Hematopoietic multipotent progenitor cell treated with erythropoietin and hydrocortisone succinate and interleukin-3 and kit ligand, for 4 days (in vitro differentiated cells): ENCODE data around the gene IFI44L.

Source experiments
- DNase-seq: peaks from one replicate; pipeline ENCODE4 v3.0.0-alpha.2; 2015

Gene IFI44L

GRCh38 chr1:78619803-78620579, at the start of gene IFI44L:
TSS of gene IFI44L (plus strand) at chr1:78620448. CDS start at chr1:78627916, 7,468 bp downstream.
- DNase-seq, result peak; percentile 40

- peak; percentile 5 for DNase-seq
Measured at GRCh38 chr1:78570539-78570938, 49.7 kb upstream of the IFI44L start.

GRCh38 chr1:78577257-78578100, 42.8 kb upstream of the IFI44L start:
- DNase-seq, result no peak

- no peak for DNase-seq
Measured at GRCh38 chr1:78586572-78586971, 33.7 kb upstream of the IFI44L start.

GRCh38 chr1:78587211-78587610, 33.0 kb upstream of the IFI44L start:
- no peak for DNase-seq

GRCh38 chr1:78591971-78592370, 28.3 kb upstream of the IFI44L start:
- DNase-seq, result no peak

GRCh38 chr1:78599294-78599693, 21.0 kb upstream of the IFI44L start:
- DNase-seq, result no peak

GRCh38 chr1:78601068-78601467, 19.2 kb upstream of the IFI44L start:
- no peak for DNase-seq

- no peak for DNase-seq
Measured at GRCh38 chr1:78603206-78603605, 17.0 kb upstream of the IFI44L start.

GRCh38 chr1:78604643-78605042, 15.6 kb upstream of the IFI44L start:
- DNase-seq, result no peak

- DNase-seq, result no peak
Measured at GRCh38 chr1:78606274-78606673, 14.0 kb upstream of the IFI44L start.

GRCh38 chr1:78607334-78607927, 12.8 kb upstream of the IFI44L start:
- DNase-seq, result peak; percentile 56

- DNase-seq, result no peak
Measured at GRCh38 chr1:78607944-78608343, 12.3 kb upstream of the IFI44L start.

GRCh38 chr1:78617615-78618026, 2.6 kb upstream of the IFI44L start:
- peak; percentile 94 for DNase-seq

GRCh38 chr1:78619032-78619431, 1.2 kb upstream of the IFI44L start:
- peak; percentile 44 for DNase-seq

- peak; percentile 18 for DNase-seq
Measured at GRCh38 chr1:78619446-78619802, 824 bp upstream of the IFI44L start.

GRCh38 chr1:78620666-78621065, 418 bp downstream of the IFI44L start:
- DNase-seq, result no peak

GRCh38 chr1:78622548-78622947, 2.3 kb downstream of the IFI44L start:
- no peak for DNase-seq

- no peak for DNase-seq
Measured at GRCh38 chr1:78624035-78624434, 3.8 kb downstream of the IFI44L start.

GRCh38 chr1:78627321-78627720, 7.1 kb downstream of the IFI44L start:
- DNase-seq, result no peak

GRCh38 chr1:78630600-78630999, 10.4 kb downstream of the IFI44L start:
- no peak for DNase-seq

- no peak for DNase-seq
Measured at GRCh38 chr1:78633209-78633608, 13.0 kb downstream of the IFI44L start.

- DNase-seq, result peak; percentile 31
Measured at GRCh38 chr1:78640462-78640861, 20.2 kb downstream of the IFI44L start.

GRCh38 chr1:78641558-78641957, 21.3 kb downstream of the IFI44L start:
- DNase-seq, result no peak
